ENCODE results near the gene RAPGEF5. TPM values are rescaled to one million over a fixed set of nuclear protein-coding genes. Genes with fewer than 3 reads are reported as not detected.

Gene RAPGEF5
- total RNA-seq, 1 experiment from 2014 or later, result 13.3 TPM

DNA sequence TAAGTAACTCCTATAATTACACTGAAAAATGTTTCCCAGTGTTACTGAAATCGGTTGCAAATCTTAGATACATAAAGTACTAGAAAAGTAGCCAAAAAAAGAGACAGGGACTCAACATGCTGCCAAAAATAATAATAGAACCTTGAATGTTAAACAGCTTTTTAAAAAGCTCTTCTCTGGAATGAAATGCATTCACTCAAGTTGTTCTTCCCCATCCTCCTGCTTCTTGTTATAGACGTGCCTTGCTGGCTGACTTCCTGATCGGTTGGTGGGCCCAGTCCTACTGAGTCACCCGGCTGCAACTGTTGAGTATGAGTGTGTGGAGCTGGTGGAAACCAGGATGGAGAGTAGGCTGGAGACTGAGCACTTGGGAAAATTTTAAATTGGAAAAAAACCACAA lies 30.6 kb upstream of the RAPGEF5 start:
- H3K56ac ChIP-seq (ENCODE audit: insufficient read length, low read depth, low read length), result no peak overlapping the region
- no CpG with 5 or more reads among the region's 4 CpGs for WGBS (ENCODE audit: extremely low coverage, insufficient read length, low lambda C conversion rate)
- H3K4me2 ChIP-seq (ENCODE audit: insufficient read depth, insufficient read length, low read length), result no peak overlapping the region

More for the DNA sequence above, 30.6 kb upstream of the RAPGEF5 start:
- Histone ChIP-seq H2BK15ac (ENCODE audit: low read depth, low read length) (no peak overlapping the region), H2AFZ (ENCODE audit: low read length) (no peak overlapping the region), H4K5ac (ENCODE audit: insufficient read length, low read depth, low read length) (no peak overlapping the region), H3K4ac (ENCODE audit: low read depth, low read length) (no peak overlapping the region), H3K14ac (ENCODE audit: insufficient read depth, low read length) (no peak overlapping the region), H3K23me2 (ENCODE audit: insufficient read length, low read depth, low read length, poor library complexity, severe bottlenecking) (no peaks in the 10 kb centered on the region), H2BK5ac (ENCODE audit: insufficient read length, low read length) (no peak overlapping the region), H2BK12ac (ENCODE audit: insufficient read length, low read depth, low read length) (no peak overlapping the region), H3K4me1 (ENCODE audit: insufficient read depth, low read length) (no peaks in the 10 kb centered on the region), H3K79me1 (ENCODE audit: insufficient read depth, low read depth, low read length, poor library complexity, severe bottlenecking) (no peaks in the 10 kb centered on the region), H3T11ph (ENCODE audit: low read length) (no peak overlapping the region), H3K9ac (ENCODE audit: extremely low read depth, insufficient read length, low read length) (no peak overlapping the region), H3K9me3 (ENCODE audit: control insufficient read depth, low read depth, low read length) (no peaks in the 10 kb centered on the region), H3K79me2 (ENCODE audit: insufficient read depth, low read length) (no peaks in the 10 kb centered on the region), H2BK20ac (ENCODE audit: low read depth, low read length, poor library complexity, severe bottlenecking) (no peak overlapping the region), H4K91ac (ENCODE audit: insufficient read length, low read depth, low read length) (no peak overlapping the region), H3K23ac (ENCODE audit: insufficient read length, low read depth, low read length) (no peak overlapping the region), H3K18ac (ENCODE audit: insufficient read length, low read depth, low read length) (no peak overlapping the region), H2BK120ac (ENCODE audit: low read depth, low read length, poor library complexity, severe bottlenecking) (no peak overlapping the region), H3K27ac (ENCODE audit: insufficient read length, low read depth, low read length) (no peak overlapping the region), H4K8ac (replicated peaks; ENCODE audit: insufficient read length, low read depth, low read length) (no peak overlapping the region), H3K27me3 (ENCODE audit: insufficient read depth, low read length) (no peaks in the 10 kb centered on the region), H2AK5ac (ENCODE audit: insufficient read length, low read length) (no peak overlapping the region), H4K20me1 (ENCODE audit: control insufficient read depth, insufficient read depth, insufficient read length) (no peaks in the 10 kb centered on the region)
- Mint-ChIP-seq H3K27me3 (ENCODE audit: low read depth) (no peaks in the 10 kb centered on the region), H3K4me3 (no peak overlapping the region), H3K9me3 (no peaks in the 10 kb centered on the region), H3K27ac (peak overlapping the region in 1 of 3 experiments; percentile 10; a peak in 2 of 7 replicates), H3K36me3 (ENCODE audit: insufficient read depth in 1 of 3, low read depth in 3 of 3) (no peaks in the 10 kb centered on the region), H3K4me1 (peaks cover 5% of the 10 kb centered on the region in 2 experiments)
- TF ChIP-seq, protein P1, sequence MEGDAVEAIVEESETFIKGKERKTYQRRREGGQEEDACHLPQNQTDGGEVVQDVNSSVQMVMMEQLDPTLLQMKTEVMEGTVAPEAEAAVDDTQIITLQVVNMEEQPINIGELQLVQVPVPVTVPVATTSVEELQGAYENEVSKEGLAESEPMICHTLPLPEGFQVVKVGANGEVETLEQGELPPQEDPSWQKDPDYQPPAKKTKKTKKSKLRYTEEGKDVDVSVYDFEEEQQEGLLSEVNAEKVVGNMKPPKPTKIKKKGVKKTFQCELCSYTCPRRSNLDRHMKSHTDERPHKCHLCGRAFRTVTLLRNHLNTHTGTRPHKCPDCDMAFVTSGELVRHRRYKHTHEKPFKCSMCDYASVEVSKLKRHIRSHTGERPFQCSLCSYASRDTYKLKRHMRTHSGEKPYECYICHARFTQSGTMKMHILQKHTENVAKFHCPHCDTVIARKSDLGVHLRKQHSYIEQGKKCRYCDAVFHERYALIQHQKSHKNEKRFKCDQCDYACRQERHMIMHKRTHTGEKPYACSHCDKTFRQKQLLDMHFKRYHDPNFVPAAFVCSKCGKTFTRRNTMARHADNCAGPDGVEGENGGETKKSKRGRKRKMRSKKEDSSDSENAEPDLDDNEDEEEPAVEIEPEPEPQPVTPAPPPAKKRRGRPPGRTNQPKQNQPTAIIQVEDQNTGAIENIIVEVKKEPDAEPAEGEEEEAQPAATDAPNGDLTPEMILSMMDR (conservative IDR thresholded peaks at IDR 0.05), result no peak
- no peak for DNase-seq

Measured in H9 (cell line).